Testis (tissue), 2 donors: Measurements from ENCODE around the gene ROBO1.

Source experiments
- CTCF ChIP-seq, 3 experiments: fragments of 450-650 bp in 2 of 3; fragments of 200-600 bp in 1 of 3; sonication (generic) in 1 of 3; IDR thresholded peaks; one replicate each; pipeline ENCODE4 v1.5.1; 2016 to 2019; ENCODE audit warnings: antibody characterized with exemption in 3 of 3, mild to moderate bottlenecking in 2 of 3, moderate library complexity in 1 of 3
- POLR2A ChIP-seq: fragments of 450-650 bp; IDR thresholded peaks from one replicate; pipeline ENCODE4 v1.6.1; 2017; ENCODE audit warnings: antibody characterized with exemption, mild to moderate bottlenecking, moderate library complexity

- TF ChIP-seq CTCF (IDR thresholded peaks at IDR 0.05) (no peak), POLR2A (no peak)
These were observed 1070.4 kb downstream of the ROBO1 start for GRCh38 chr3:78697426-78697825.
